ENCODE data around the gene MEGF9.
"Not testable (repeated sequence)": the region's sequence is repeated elsewhere in the genome, so short reads cannot be mapped to it uniquely, and the experiment has no call there.

Gene MEGF9

GRCh38 chr9:120570296-120570695 lies 144.0 kb downstream of the MEGF9 start:
- DNase-seq, result no peak

GRCh38 chr9:120569556-120569955 lies 144.7 kb downstream of the MEGF9 start:
- DNase-seq, result no peak

GRCh38 chr9:120568816-120569215 lies 145.5 kb downstream of the MEGF9 start:
- no peak for DNase-seq

- DNase-seq, result no peak
Observed at GRCh38 chr9:120567874-120568273, 146.4 kb downstream of the MEGF9 start.

GRCh38 chr9:120567081-120567480 lies 147.2 kb downstream of the MEGF9 start:
- no peak for DNase-seq

- DNase-seq, result no peak
Observed at GRCh38 chr9:120564589-120564988, 149.7 kb downstream of the MEGF9 start.

GRCh38 chr9:120562861-120563443 lies 151.3 kb downstream of the MEGF9 start:
- no peak for DNase-seq

GRCh38 chr9:120561709-120562108 lies 152.6 kb downstream of the MEGF9 start:
- DNase-seq, result no peak

GRCh38 chr9:120559546-120559945 lies 154.7 kb downstream of the MEGF9 start:
- no peak for DNase-seq

- DNase-seq, result no peak
Observed at GRCh38 chr9:120558454-120558853, 155.8 kb downstream of the MEGF9 start.

- no peak for DNase-seq
Observed at GRCh38 chr9:120557205-120557604, 157.1 kb downstream of the MEGF9 start.

GRCh38 chr9:120556775-120557174 lies 157.5 kb downstream of the MEGF9 start:
- no peak for DNase-seq

- DNase-seq, result no peak
Observed at GRCh38 chr9:120555839-120556238, 158.4 kb downstream of the MEGF9 start.

- DNase-seq, result not testable (repeated sequence)
Observed at GRCh38 chr9:120552210-120552704, 162.0 kb downstream of the MEGF9 start.

Data from NCI-H226 (cell line).